HepG2 (cell line): ENCODE results near the gene IRS1. TPM values are rescaled to one million over a fixed set of nuclear protein-coding genes. Genes with fewer than 3 reads are reported as not detected.

Experiments
- CREM ChIP-seq, 2 experiments: sonication (generic) in 1 of 2; formaldehyde crosslinking in 1 of 2; IDR thresholded peaks; 2 replicates each; pipeline versions ENCODE4 v1.4.0 to v1.6.1; 2016 to 2020; ENCODE audit warnings: antibody characterized with exemption in 1 of 2, mild to moderate bottlenecking in 1 of 2, missing genetic modification reagents in 1 of 2
- HNRNPUL1 ChIP-seq: fragments of 200-400 bp; formaldehyde crosslinking; IDR thresholded peaks from 2 replicates; pipeline ENCODE4 v1.6.1; 2017; ENCODE audit warnings: low read depth, mild to moderate bottlenecking, low read length, moderate library complexity
- KLF9 ChIP-seq: IDR thresholded peaks from 2 replicates; pipeline ENCODE4 v1.6.1; 2016; ENCODE audit warnings: low read depth
- SMAD9 ChIP-seq: sonication (generic); formaldehyde crosslinking; IDR thresholded peaks from 2 replicates; pipeline ENCODE4 v1.5.1; 2020; ENCODE audit warnings: mild to moderate bottlenecking, missing genetic modification reagents
- SRY ChIP-seq: sonication (generic); formaldehyde crosslinking; IDR thresholded peaks from 2 replicates; pipeline ENCODE4 v1.8.0; 2022; ENCODE audit warnings: mild to moderate bottlenecking, missing genetic modification reagents
- ZBED4 ChIP-seq: sonication (generic); formaldehyde crosslinking; IDR thresholded peaks from 2 replicates; pipeline ENCODE4 v1.4.0; 2020; ENCODE audit warnings: missing genetic modification reagents, borderline replicate concordance
- ZBTB21 ChIP-seq: sonication (generic); formaldehyde crosslinking; IDR thresholded peaks from 2 replicates; pipeline ENCODE4 v1.4.0; 2020; ENCODE audit warnings: missing genetic modification reagents
- ZBTB7A ChIP-seq: sonication (generic); formaldehyde crosslinking; IDR thresholded peaks from 2 replicates; pipeline ENCODE4 v1.8.0; 2022; ENCODE audit warnings: mild to moderate bottlenecking, missing genetic modification reagents
- ZMYM3 ChIP-seq: sonication (generic); formaldehyde crosslinking; IDR thresholded peaks from 2 replicates; pipeline ENCODE4 v1.5.1; 2020; ENCODE audit warnings: mild to moderate bottlenecking, missing genetic modification reagents
- ZNF280D ChIP-seq: sonication (generic); formaldehyde crosslinking; IDR thresholded peaks from 2 replicates; pipeline ENCODE4 v1.5.1; 2020; ENCODE audit warnings: mild to moderate bottlenecking, missing genetic modification reagents
- ZNF367 ChIP-seq: sonication (generic); formaldehyde crosslinking; IDR thresholded peaks from 2 replicates; pipeline ENCODE4 v1.4.0; 2020; ENCODE audit warnings: missing genetic modification reagents, borderline replicate concordance
- ZNF660 ChIP-seq: sonication (generic); formaldehyde crosslinking; IDR thresholded peaks from 2 replicates; pipeline ENCODE4 v1.5.1; 2020; ENCODE audit warnings: mild to moderate bottlenecking, low read depth, missing genetic modification reagents, borderline replicate concordance
- ZNF709 ChIP-seq: sonication (generic); formaldehyde crosslinking; IDR thresholded peaks from 2 replicates; pipeline ENCODE4 v1.5.0; 2020; ENCODE audit warnings: mild to moderate bottlenecking, missing genetic modification reagents
- polyA plus RNA-seq, 8 experiments: library from polyadenylated mRNA; depleted of rRNA in 3 of 8; stranded (reverse) in 7 of 8; unstranded in 1 of 8; fragments of >200 nt; fragmentation: Illumina TruSeq in 4 of 8; extraction: Trizol in 4 of 8; gene quantifications; 2 replicates each; pipeline versions ENCODE4 v1.2.1 to v1.2.3, GENCODE V29; 2011 to 2016; ENCODE audit warnings: low read depth in 4 of 8, missing spikeins in 1 of 8, mixed read lengths in 1 of 8; ENCODE audit not compliant: insufficient read depth in 1 of 8
- total RNA-seq, 5 experiments: library from RNA; depleted of rRNA; stranded (reverse); fragments of >200 nt; fragmentation: Illumina TruSeq; extraction: Trizol; gene quantifications; 2 replicates each; pipeline ENCODE4 v1.2.3, GENCODE V29; 2016; ENCODE audit warnings: low read depth in 1 of 5
- TF ChIP-seq, protein P1 (sequence below): sonication (generic); formaldehyde crosslinking; IDR thresholded peaks from 2 replicates; pipeline ENCODE4 v1.4.0; 2020; ENCODE audit warnings: missing genetic modification reagents

IRS1 gene
- total and polyA plus RNA-seq, 2 of the 13 experiments (the other 11 are each of a cell fraction or from before 2014, with no cell fraction given): 8.7 to 9.0 TPM

- no peak for TF ChIP-seq HNRNPUL1
- TF ChIP-seq KLF9: no peak
- TF ChIP-seq, protein P1, sequence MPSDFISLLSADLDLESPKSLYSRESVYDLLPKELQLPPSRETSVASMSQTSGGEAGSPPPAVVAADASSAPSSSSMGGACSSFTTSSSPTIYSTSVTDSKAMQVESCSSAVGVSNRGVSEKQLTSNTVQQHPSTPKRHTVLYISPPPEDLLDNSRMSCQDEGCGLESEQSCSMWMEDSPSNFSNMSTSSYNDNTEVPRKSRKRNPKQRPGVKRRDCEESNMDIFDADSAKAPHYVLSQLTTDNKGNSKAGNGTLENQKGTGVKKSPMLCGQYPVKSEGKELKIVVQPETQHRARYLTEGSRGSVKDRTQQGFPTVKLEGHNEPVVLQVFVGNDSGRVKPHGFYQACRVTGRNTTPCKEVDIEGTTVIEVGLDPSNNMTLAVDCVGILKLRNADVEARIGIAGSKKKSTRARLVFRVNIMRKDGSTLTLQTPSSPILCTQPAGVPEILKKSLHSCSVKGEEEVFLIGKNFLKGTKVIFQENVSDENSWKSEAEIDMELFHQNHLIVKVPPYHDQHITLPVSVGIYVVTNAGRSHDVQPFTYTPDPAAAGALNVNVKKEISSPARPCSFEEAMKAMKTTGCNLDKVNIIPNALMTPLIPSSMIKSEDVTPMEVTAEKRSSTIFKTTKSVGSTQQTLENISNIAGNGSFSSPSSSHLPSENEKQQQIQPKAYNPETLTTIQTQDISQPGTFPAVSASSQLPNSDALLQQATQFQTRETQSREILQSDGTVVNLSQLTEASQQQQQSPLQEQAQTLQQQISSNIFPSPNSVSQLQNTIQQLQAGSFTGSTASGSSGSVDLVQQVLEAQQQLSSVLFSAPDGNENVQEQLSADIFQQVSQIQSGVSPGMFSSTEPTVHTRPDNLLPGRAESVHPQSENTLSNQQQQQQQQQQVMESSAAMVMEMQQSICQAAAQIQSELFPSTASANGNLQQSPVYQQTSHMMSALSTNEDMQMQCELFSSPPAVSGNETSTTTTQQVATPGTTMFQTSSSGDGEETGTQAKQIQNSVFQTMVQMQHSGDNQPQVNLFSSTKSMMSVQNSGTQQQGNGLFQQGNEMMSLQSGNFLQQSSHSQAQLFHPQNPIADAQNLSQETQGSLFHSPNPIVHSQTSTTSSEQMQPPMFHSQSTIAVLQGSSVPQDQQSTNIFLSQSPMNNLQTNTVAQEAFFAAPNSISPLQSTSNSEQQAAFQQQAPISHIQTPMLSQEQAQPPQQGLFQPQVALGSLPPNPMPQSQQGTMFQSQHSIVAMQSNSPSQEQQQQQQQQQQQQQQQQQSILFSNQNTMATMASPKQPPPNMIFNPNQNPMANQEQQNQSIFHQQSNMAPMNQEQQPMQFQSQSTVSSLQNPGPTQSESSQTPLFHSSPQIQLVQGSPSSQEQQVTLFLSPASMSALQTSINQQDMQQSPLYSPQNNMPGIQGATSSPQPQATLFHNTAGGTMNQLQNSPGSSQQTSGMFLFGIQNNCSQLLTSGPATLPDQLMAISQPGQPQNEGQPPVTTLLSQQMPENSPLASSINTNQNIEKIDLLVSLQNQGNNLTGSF (CRISPR knock-in tag): no peak
- no peak for TF ChIP-seq ZBTB21 (CRISPR knock-in tag)
- no peak for TF ChIP-seq ZNF367 (CRISPR knock-in tag)
- 0 out of 2 replicates have a peak, but pooled peaks have one; percentile 30 for TF ChIP-seq CREM (IDR thresholded peaks at IDR 0.05)
- no peak for TF ChIP-seq CREM (CRISPR knock-in tag; IDR thresholded peaks at IDR 0.05)
- TF ChIP-seq ZNF660 (CRISPR knock-in tag): no peak
- no peak for TF ChIP-seq ZBTB7A (CRISPR knock-in tag)
- TF ChIP-seq SMAD9 (CRISPR knock-in tag): no peak
- no peak for TF ChIP-seq ZNF709 (CRISPR knock-in tag)
- no peak for TF ChIP-seq ZMYM3
- no peak for TF ChIP-seq SRY (CRISPR knock-in tag)
- no peak for TF ChIP-seq ZNF280D (CRISPR knock-in tag)
- no peak for TF ChIP-seq ZBED4 (CRISPR knock-in tag)
Observed at GRCh38 chr2:226691255-226691654, 108.4 kb downstream of the IRS1 start (continued).
